Stimulated activated CD8-positive, alpha-beta memory T cell treated with anti-CD3 and anti-CD28 coated beads, Interleukin-7, amount 100 ng/mL, for 1 hour (primary cell): ENCODE data around the gene WRAP73.
A peak's percentile ranks its signal among the peaks of the same experiment; 100 is the strongest.
"Not testable (repeated sequence)": the region's sequence is repeated elsewhere in the genome, so short reads cannot be mapped to it uniquely, and the experiment has no call there.

Experiments used
- DNase-seq, 2 donors: peaks; one replicate each; pipeline ENCODE4 v3.0.0-alpha.2; 2020; ENCODE audit warnings: low read depth in 2 of 2

WRAP73 gene

GRCh38 chr1:3631320-3632260 is 18.3 kb downstream of the WRAP73 start:
- DNase-seq: no peak

GRCh38 chr1:3630914-3631313 is 19.0 kb downstream of the WRAP73 start:
- no peak for DNase-seq

GRCh38 chr1:3630161-3630611 is 19.7 kb downstream of the WRAP73 start:
- no peak for DNase-seq

- DNase-seq: no peak
These were observed 20.2 kb downstream of the WRAP73 start for GRCh38 chr1:3629561-3630160.

- no peak for DNase-seq
These were observed 21.5 kb downstream of the WRAP73 start for GRCh38 chr1:3628445-3628844.

GRCh38 chr1:3627515-3628253 is 22.2 kb downstream of the WRAP73 start:
- DNase-seq: no peak

- no peak for DNase-seq
These were observed 23.9 kb downstream of the WRAP73 start for GRCh38 chr1:3626025-3626424.

- DNase-seq: no peak
These were observed 24.6 kb downstream of the WRAP73 start for GRCh38 chr1:3625151-3625907.

GRCh38 chr1:3624200-3625136 is 25.4 kb downstream of the WRAP73 start, which contains the start of gene TPRG1L:
TPRG1L (plus strand) TSS chr1:3625015; CDS start chr1:3625073, 58 bp downstream.
- peak; percentile 96 to 97 for DNase-seq

- DNase-seq: no peak
These were observed 26.3 kb downstream of the WRAP73 start for GRCh38 chr1:3623441-3624199.

- DNase-seq: not testable (repeated sequence)
These were observed 27.8 kb downstream of the WRAP73 start for GRCh38 chr1:3622102-3622501.

- not testable (repeated sequence) for DNase-seq
These were observed 28.7 kb downstream of the WRAP73 start for GRCh38 chr1:3621151-3621671.

- no peak for DNase-seq
These were observed 29.2 kb downstream of the WRAP73 start for GRCh38 chr1:3620708-3621107.

- DNase-seq: peak; percentile 55
These were observed 30.8 kb downstream of the WRAP73 start for GRCh38 chr1:3618881-3619671.

- no peak for DNase-seq
These were observed 31.4 kb downstream of the WRAP73 start for GRCh38 chr1:3618531-3618880.

- no peak for DNase-seq
These were observed 32.0 kb downstream of the WRAP73 start for GRCh38 chr1:3617806-3618345.

GRCh38 chr1:3616861-3617260 is 33.0 kb downstream of the WRAP73 start:
- no peak for DNase-seq
